Activated naive CD8-positive, alpha-beta T cell (primary cell): ENCODE results near the gene CAMTA1.

Source experiments
- H3K27ac Mint-ChIP-seq: one replicate; pipeline ENCODE4 v1.8.0; 2021; ENCODE audit warnings: mixed read lengths
- H3K27me3 Mint-ChIP-seq: one replicate; pipeline ENCODE4 v1.8.0; 2021; ENCODE audit warnings: mixed read lengths
- H3K36me3 Mint-ChIP-seq: one replicate; pipeline ENCODE4 v1.8.0; 2021; ENCODE audit warnings: mixed read lengths
- H3K4me1 Mint-ChIP-seq: one replicate; pipeline ENCODE4 v1.8.0; 2021; ENCODE audit warnings: low read depth, mixed read lengths
- H3K4me3 Mint-ChIP-seq: one replicate; pipeline ENCODE4 v1.8.0; 2021; ENCODE audit warnings: mild to moderate bottlenecking, mixed read lengths
- H3K9me3 Mint-ChIP-seq: one replicate; pipeline ENCODE4 v1.8.0; 2021; ENCODE audit warnings: low read depth, mixed read lengths

Gene CAMTA1

GRCh38 chr1:7554385-7555235 is 769.4 kb downstream of the CAMTA1 start:
- no peaks in the 10 kb centered on the region for H3K27me3 Mint-ChIP-seq
- no peak overlapping the region for H3K4me3 Mint-ChIP-seq
- H3K9me3 Mint-ChIP-seq, result no peaks in the 10 kb centered on the region
- peaks cover 2% of the 10 kb centered on the region for H3K4me1 Mint-ChIP-seq
- H3K27ac Mint-ChIP-seq, result no peak overlapping the region
- H3K36me3 Mint-ChIP-seq, result no peaks in the 10 kb centered on the region

DNA sequence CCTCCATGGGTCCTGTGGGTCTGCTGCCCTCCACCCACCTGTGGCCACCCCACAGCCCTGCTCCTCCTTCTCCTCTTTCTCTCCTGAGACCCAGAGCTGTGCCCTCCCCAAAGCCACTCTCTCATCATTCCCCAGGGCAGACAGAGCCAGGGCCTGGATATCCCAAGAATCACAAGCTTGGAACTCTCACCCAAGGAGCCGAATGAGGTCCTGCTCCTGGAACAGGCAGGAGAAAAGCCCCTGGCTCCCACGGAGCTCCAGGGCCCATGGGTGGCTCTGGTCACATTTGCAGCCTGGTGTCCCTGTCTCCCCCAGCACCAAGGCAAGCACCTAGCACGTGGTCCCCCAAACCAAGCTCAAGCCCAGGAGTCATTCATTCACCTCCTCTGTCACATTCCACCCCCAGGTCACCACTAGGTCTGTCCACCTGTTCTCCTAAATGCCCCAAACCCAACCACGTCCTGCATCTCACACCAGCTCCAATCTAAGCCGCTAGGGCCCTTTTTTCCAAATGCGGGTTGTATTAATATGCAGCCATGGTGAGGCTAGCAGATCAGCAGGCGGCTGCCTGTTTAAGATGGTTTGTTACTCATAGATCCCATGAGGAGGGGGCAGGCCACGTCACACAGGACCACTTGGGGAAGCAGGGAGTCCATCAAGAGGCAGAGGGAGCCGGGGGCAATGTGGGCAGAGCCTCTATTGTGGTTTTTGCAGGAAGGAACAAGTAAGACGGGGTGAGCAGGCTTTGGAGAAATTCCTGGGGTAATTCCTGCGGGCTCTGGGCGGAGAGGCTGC is 770.3 kb downstream of the CAMTA1 start:
- Mint-ChIP-seq H3K4me3 (no peak overlapping the region), H3K9me3 (no peaks in the 10 kb centered on the region), H3K27me3 (no peaks in the 10 kb centered on the region), H3K36me3 (no peaks in the 10 kb centered on the region), H3K27ac (no peak overlapping the region), H3K4me1 (no peaks in the 10 kb centered on the region)

DNA sequence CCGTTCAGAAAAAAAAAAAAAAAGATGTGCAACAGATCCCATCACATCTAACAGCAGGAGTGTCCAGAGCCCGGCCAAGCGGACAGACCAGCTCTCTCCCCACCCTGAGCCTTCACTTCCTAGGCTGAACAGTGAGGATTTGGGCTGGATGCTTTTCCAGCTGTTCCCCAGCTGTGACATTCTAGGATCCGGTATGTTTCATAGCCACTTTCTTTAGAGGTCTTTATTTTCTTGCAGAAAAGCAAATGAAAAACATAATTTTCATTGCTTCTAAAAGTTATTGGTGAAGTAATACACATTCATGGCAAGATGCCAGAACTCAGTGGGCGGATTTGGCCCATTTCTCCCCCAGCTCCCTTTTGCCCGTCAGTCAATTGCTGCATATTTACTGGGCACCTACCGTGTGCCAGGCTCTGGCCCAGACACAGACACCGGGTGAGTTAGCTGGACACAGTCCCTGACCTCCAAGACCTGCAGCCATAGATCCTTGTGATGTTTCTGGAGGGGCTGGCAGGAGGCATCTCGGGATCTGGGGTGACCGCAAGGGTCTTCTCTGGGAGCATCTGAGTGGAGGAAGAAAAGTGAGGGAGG is 772.1 kb downstream of the CAMTA1 start:
- no peak overlapping the region for H3K27ac Mint-ChIP-seq
- H3K27me3 Mint-ChIP-seq, result no peaks in the 10 kb centered on the region
- no peaks in the 10 kb centered on the region for H3K9me3 Mint-ChIP-seq
- H3K4me3 Mint-ChIP-seq, result no peak overlapping the region
- no peaks in the 10 kb centered on the region for H3K36me3 Mint-ChIP-seq
- no peaks in the 10 kb centered on the region for H3K4me1 Mint-ChIP-seq

GRCh38 chr1:7558041-7558461 is 772.8 kb downstream of the CAMTA1 start:
- H3K27me3 Mint-ChIP-seq, result no peaks in the 10 kb centered on the region

DNA sequence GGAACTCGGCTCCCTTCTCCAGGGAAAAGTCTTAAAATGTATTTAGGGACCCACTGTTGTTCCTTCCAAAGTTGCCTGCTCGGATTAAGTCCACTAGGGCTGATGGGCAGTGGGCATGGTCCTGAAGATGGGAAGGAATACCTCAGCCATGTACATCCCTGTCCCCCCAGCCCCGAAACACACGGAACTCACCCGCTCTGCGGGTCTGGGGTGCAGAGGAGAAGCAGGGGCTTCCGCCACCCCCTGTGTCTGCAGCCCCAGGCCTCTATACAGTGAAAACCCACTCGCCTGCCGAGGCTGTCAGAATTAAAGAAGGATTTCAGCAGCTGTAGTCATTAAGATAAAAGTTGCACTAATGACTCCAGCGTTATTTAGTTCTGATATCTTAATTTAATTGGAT is 773.2 kb downstream of the CAMTA1 start:
- H3K4me1 Mint-ChIP-seq, result no peaks in the 10 kb centered on the region
- no peak overlapping the region for H3K27ac Mint-ChIP-seq
- H3K27me3 Mint-ChIP-seq, result no peaks in the 10 kb centered on the region
- H3K36me3 Mint-ChIP-seq, result no peaks in the 10 kb centered on the region
- H3K4me3 Mint-ChIP-seq, result no peak overlapping the region
- H3K9me3 Mint-ChIP-seq, result no peaks in the 10 kb centered on the region

More at GRCh38 chr1:7558041-7558461, 772.8 kb downstream of the CAMTA1 start:
- no peaks in the 10 kb centered on the region for H3K4me1 Mint-ChIP-seq
- H3K27ac Mint-ChIP-seq, result no peak overlapping the region
- H3K9me3 Mint-ChIP-seq, result no peaks in the 10 kb centered on the region
- no peak overlapping the region for H3K4me3 Mint-ChIP-seq
- H3K36me3 Mint-ChIP-seq, result no peaks in the 10 kb centered on the region

GRCh38 chr1:7558921-7559869 is 773.9 kb downstream of the CAMTA1 start:
- Mint-ChIP-seq H3K27ac (no peak overlapping the region), H3K36me3 (no peaks in the 10 kb centered on the region), H3K9me3 (no peaks in the 10 kb centered on the region), H3K4me1 (no peaks in the 10 kb centered on the region), H3K4me3 (no peak overlapping the region), H3K27me3 (no peaks in the 10 kb centered on the region)

DNA sequence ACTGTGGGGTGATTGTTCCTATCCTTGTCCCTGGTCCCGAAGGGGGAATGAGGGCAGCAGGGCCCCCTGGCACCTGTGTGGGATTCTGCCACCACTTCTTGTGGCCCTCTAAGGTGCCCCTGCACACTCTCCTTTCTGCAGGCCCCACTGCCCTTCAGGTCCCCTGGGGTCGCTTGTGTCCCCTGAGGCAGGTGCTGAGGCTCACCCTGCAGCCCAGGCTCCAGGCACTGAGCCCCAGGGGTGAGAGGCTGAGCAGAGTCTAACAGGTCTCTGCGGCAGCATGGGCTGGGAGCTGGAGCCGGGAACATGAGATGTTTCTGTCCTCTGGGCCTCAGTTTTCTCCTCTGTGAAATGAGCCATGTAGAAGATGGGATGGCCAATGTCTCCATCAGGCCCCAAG is 774.9 kb downstream of the CAMTA1 start:
- H3K9me3 Mint-ChIP-seq, result no peaks in the 10 kb centered on the region
- H3K4me3 Mint-ChIP-seq, result no peak overlapping the region
- H3K4me1 Mint-ChIP-seq, result no peaks in the 10 kb centered on the region
- no peaks in the 10 kb centered on the region for H3K36me3 Mint-ChIP-seq
- no peaks in the 10 kb centered on the region for H3K27me3 Mint-ChIP-seq
- no peak overlapping the region for H3K27ac Mint-ChIP-seq

DNA sequence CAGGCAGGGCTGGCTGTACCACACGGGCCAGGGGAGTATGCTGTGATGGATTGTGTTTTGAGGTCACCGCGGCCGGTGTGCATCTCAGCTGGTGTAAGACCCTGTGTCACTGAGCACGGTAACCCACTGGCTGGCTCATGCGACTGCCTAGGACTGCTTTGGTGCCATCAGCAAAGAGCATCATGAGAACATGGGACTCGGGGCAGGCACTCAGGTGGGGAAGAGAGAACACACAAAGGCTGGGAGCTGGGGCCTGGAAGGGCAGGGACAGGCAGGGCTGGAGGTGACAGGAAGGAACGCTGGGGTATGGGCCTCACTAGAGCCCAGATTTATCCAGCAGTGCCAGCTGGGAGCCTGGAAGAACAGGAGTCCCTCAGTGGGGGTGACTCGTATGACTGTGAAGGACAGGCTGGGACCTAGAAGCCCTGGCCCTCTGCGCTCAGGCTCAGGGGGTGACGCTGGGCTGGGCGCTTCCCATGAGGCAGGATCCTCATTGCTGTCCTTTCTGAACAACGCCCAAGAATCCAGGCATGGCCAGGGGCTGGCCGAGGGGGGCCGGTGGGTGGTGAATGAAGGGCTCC is 775.4 kb downstream of the CAMTA1 start:
- H3K4me3 Mint-ChIP-seq, result no peak overlapping the region
- H3K9me3 Mint-ChIP-seq, result no peaks in the 10 kb centered on the region
- no peaks in the 10 kb centered on the region for H3K36me3 Mint-ChIP-seq
- H3K4me1 Mint-ChIP-seq, result no peaks in the 10 kb centered on the region
- H3K27me3 Mint-ChIP-seq, result no peaks in the 10 kb centered on the region
- H3K27ac Mint-ChIP-seq, result no peak overlapping the region

DNA sequence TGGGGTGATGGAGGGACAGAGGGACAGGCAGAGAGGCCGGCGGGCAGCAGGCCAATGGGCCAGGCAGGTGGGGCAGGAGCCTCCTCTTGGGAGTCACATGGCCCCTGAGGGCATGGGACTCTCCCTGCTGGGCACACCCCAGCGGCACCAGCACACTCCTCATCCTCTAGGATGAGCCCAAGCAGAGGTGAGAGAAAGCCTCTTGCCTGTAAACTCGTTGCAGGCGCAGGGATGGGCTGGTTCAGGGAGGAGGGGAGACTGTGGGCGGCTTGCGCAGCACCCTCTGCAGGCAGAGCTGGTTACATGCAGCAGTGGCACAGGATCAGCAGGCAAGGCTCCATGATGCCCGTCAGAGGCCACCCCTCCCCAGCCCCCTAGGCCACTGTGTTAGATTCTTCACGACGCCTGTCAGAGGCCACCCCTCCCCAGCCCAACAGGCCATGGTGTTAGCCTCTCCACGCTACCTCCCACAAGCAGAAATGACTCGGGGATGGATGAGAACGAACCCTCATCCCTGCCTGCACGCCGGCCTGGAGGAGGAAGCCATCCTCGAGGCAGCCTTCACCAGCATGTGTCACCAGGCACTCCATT is 776.2 kb downstream of the CAMTA1 start:
- H3K4me3 Mint-ChIP-seq, result no peak overlapping the region
- H3K9me3 Mint-ChIP-seq, result no peaks in the 10 kb centered on the region
- H3K27ac Mint-ChIP-seq, result no peak overlapping the region
- no peaks in the 10 kb centered on the region for H3K4me1 Mint-ChIP-seq
- no peaks in the 10 kb centered on the region for H3K36me3 Mint-ChIP-seq
- no peaks in the 10 kb centered on the region for H3K27me3 Mint-ChIP-seq

- Mint-ChIP-seq H3K4me3 (no peak overlapping the region), H3K4me1 (no peaks in the 10 kb centered on the region), H3K36me3 (no peaks in the 10 kb centered on the region), H3K27ac (no peak overlapping the region), H3K27me3 (no peaks in the 10 kb centered on the region), H3K9me3 (no peaks in the 10 kb centered on the region)
Observed at GRCh38 chr1:7561936-7562728, 776.9 kb downstream of the CAMTA1 start.

DNA sequence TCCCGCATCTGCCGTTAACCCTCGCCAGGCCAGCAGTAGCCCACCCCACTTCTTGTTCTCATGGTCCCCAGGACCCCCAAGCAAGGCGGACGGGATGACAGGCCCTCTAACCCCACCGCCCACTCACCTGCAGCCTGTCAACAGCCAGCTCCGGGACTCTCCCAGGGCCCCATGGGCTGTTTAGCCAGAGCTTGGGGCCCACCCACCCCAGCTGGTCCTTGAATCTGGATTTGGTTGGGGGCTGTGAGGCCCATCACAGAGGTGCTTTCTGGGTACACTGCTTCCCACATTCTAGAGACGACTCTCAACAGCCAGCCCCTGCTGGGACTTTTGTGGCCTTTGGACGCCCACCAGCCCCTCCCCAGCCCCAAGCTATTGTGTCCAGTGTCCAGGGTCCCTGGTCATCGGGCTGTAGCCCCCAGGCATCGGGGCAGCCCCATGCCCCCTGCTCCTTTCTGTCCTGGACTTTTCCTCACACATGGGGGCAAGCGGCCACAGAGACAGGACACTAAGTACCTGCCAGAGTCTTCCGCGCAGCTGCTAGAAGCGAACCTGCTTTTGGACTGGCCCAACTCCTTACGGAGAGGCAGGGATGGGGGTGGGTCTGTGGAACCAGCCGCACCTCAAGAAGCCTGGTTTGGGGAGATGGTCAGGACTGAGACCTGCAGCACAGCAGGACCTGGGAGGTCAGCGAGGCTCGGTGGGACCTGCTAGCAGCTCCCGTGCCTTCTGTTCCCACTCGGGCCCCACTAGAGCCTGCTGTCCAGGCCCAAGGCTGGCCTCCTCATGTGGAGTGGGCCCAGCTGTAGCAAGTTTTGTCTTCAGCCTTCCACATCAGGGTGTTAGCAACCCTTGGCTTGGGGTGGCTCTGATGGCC is 777.7 kb downstream of the CAMTA1 start:
- H3K4me3 Mint-ChIP-seq, result no peak overlapping the region
- no peak overlapping the region for H3K27ac Mint-ChIP-seq
- H3K36me3 Mint-ChIP-seq, result no peaks in the 10 kb centered on the region
- H3K9me3 Mint-ChIP-seq, result no peaks in the 10 kb centered on the region
- H3K4me1 Mint-ChIP-seq, result no peaks in the 10 kb centered on the region
- no peaks in the 10 kb centered on the region for H3K27me3 Mint-ChIP-seq

DNA sequence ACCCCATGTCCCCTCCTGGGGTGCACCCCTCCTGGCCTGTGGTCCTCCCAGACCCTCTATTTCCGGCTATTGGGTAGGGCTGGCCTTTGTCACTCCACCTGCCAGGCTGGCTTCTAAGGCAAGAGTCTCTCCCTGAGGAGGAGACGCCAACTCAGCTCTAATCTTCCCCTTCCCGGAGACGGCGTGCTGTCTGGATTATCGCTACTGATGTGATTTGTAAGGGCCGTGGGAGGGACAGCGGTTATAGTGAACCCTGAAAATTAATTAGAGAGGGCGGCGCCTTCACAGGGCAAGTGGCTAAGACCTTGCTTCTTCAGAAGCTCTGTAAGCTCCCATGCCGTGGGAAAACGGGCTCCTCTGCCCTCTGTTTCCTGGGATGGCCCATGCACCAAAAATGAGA is 778.9 kb downstream of the CAMTA1 start:
- no peaks in the 10 kb centered on the region for H3K27me3 Mint-ChIP-seq
- no peaks in the 10 kb centered on the region for H3K9me3 Mint-ChIP-seq
- no peaks in the 10 kb centered on the region for H3K36me3 Mint-ChIP-seq
- no peaks in the 10 kb centered on the region for H3K4me1 Mint-ChIP-seq
- H3K4me3 Mint-ChIP-seq, result no peak overlapping the region
- H3K27ac Mint-ChIP-seq, result no peak overlapping the region
